Lung (tissue), 12 donors: ENCODE results near the gene NCOA1. TPM values are rescaled to one million over a fixed set of nuclear protein-coding genes. Genes with fewer than 3 reads are reported as not detected.
"Not testable (repeated sequence)": the region's sequence is repeated elsewhere in the genome, so short reads cannot be mapped to it uniquely, and the experiment has no call there.

ENCODE experiments used
- ATAC-seq: fragments of 200-7000 bp; cut with Tn5 transposase; one replicate; pipeline ENCODE4 v1.9.1; 2020; ENCODE audit warnings: moderate number of reproducible peaks; ENCODE audit not compliant: insufficient read depth, low FRiP score
- DNase-seq, 3 donors: peaks; one replicate each; pipeline ENCODE4 v3.0.0-alpha.2; 2013 to 2017
- H3K27ac ChIP-seq, 2 donors: one replicate each; pipeline ENCODE4 v1.5.1; 2013; ENCODE audit warnings: mild to moderate bottlenecking in 2 of 2, moderate library complexity in 2 of 2, control low read depth in 1 of 2, inconsistent platforms in 1 of 2, low read depth in 1 of 2, low read length in 1 of 2
- H3K27me3 ChIP-seq, 3 donors: one replicate each; pipeline ENCODE4 v1.5.1; 2013; ENCODE audit warnings: low read length in 2 of 3; ENCODE audit not compliant: control insufficient read depth in 3 of 3, insufficient read depth in 3 of 3
- H3K36me3 ChIP-seq, 4 donors: one replicate each; pipeline ENCODE4 v1.5.1; 2013; ENCODE audit warnings: low read length in 4 of 4, mild to moderate bottlenecking in 1 of 4, moderate library complexity in 1 of 4; ENCODE audit not compliant: control insufficient read depth in 4 of 4, insufficient read depth in 4 of 4
- H3K4me1 ChIP-seq, 5 donors: one replicate each; pipeline ENCODE4 v1.5.1; 2013; ENCODE audit warnings: low read length in 5 of 5, mild to moderate bottlenecking in 2 of 5, moderate library complexity in 1 of 5; ENCODE audit not compliant: control insufficient read depth in 5 of 5, insufficient read depth in 5 of 5
- H3K4me3 ChIP-seq: one replicate; pipeline ENCODE4 v1.5.1; 2013; ENCODE audit warnings: mild to moderate bottlenecking, control low read depth, moderate library complexity
- H3K9ac ChIP-seq, 2 donors: one replicate each; pipeline ENCODE4 v1.5.1; 2013; ENCODE audit warnings: low read length in 2 of 2, control low read depth in 1 of 2; ENCODE audit not compliant: insufficient read depth in 1 of 2
- H3K9me3 ChIP-seq, 4 donors: one replicate each; pipeline ENCODE4 v1.5.1; 2013; ENCODE audit warnings: low read length in 3 of 4, mild to moderate bottlenecking in 1 of 4, moderate library complexity in 1 of 4; ENCODE audit not compliant: control insufficient read depth in 4 of 4, insufficient read depth in 3 of 4
- WGBS, 2 donors: extraction: QIAGEN DNeasy Blood & Tissue Kit; methylation state at CpG; one replicate each; pipeline ENCODE4 v1.1.7; 2013; 5-methylcytosine and 5-hydroxymethylcytosine counted together
- polyA plus RNA-seq, 2 donors: library from polyadenylated mRNA; stranded (reverse); fragments of 200-250 nt; gene quantifications; one replicate each; pipeline ENCODE4 v1.2.1, GENCODE V29; 2013
- total RNA-seq, 2 donors: library from RNA; depleted of rRNA in 1 of 2; stranded (reverse); fragments of >200 nt in 1 of 2; gene quantifications; one replicate each; pipeline ENCODE4 v1.2.1, GENCODE V29; 2014 to 2021
- TF ChIP-seq, protein P1 (sequence below): IDR thresholded peaks from 2 replicates; pipeline ENCODE4 v1.5.1; 2012; ENCODE audit warnings: mild to moderate bottlenecking; ENCODE audit errors: control extremely low read depth, extremely low read depth
- donor health status: control.
- donor health status: control.
- donor health status: Bipolar disorder and iron deficiency.
- donor health status: healthy.
- donor health status: DM: yes; HTN: yes; CAD: no.

Gene NCOA1
- total and polyA plus RNA-seq, 4 donors, result 8.3 to 123 (median 27.3) TPM

DNA sequence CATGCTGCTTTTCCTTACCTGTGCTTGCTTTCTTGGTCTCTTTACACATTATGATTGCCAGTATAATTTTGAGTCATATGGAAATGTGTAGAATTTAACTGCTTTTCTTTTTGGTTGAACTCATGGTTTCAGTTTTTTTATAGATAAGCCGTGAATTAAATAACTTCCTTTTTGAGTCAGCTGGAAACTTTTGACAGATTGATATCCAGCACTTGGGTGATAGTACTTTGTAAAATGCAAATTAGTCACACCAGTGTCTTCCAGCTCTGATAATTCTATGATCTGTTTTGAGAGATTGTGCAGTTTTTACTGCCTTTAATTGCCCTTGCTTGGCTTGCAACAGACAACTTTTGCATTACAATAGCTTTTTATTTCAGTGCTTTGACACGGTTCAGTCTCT is 86.4 kb downstream of the NCOA1 start:
- H3K36me3 ChIP-seq, result peaks cover 0 to 1% (median 0%) of the 10 kb centered on the region in 4 donors
- H3K4me3 ChIP-seq, result no peak overlapping the region
- H3K9ac ChIP-seq, result no peak overlapping the region
- H3K4me1 ChIP-seq, result peaks cover 0 to 28% (median 1%) of the 10 kb centered on the region in 5 donors
- no peak for DNase-seq
- ATAC-seq, result no peak
- H3K27me3 ChIP-seq, result no peaks in the 10 kb centered on the region
- H3K27ac ChIP-seq, result no peak overlapping the region
- TF ChIP-seq, protein P1, sequence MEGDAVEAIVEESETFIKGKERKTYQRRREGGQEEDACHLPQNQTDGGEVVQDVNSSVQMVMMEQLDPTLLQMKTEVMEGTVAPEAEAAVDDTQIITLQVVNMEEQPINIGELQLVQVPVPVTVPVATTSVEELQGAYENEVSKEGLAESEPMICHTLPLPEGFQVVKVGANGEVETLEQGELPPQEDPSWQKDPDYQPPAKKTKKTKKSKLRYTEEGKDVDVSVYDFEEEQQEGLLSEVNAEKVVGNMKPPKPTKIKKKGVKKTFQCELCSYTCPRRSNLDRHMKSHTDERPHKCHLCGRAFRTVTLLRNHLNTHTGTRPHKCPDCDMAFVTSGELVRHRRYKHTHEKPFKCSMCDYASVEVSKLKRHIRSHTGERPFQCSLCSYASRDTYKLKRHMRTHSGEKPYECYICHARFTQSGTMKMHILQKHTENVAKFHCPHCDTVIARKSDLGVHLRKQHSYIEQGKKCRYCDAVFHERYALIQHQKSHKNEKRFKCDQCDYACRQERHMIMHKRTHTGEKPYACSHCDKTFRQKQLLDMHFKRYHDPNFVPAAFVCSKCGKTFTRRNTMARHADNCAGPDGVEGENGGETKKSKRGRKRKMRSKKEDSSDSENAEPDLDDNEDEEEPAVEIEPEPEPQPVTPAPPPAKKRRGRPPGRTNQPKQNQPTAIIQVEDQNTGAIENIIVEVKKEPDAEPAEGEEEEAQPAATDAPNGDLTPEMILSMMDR, result no peak
- 54 to 61% methylated on average over 2 of the region's 2 CpGs for WGBS, 2 donors
- H3K9me3 ChIP-seq, result peaks cover 0 to 1% (median 0%) of the 10 kb centered on the region in 4 donors

DNA sequence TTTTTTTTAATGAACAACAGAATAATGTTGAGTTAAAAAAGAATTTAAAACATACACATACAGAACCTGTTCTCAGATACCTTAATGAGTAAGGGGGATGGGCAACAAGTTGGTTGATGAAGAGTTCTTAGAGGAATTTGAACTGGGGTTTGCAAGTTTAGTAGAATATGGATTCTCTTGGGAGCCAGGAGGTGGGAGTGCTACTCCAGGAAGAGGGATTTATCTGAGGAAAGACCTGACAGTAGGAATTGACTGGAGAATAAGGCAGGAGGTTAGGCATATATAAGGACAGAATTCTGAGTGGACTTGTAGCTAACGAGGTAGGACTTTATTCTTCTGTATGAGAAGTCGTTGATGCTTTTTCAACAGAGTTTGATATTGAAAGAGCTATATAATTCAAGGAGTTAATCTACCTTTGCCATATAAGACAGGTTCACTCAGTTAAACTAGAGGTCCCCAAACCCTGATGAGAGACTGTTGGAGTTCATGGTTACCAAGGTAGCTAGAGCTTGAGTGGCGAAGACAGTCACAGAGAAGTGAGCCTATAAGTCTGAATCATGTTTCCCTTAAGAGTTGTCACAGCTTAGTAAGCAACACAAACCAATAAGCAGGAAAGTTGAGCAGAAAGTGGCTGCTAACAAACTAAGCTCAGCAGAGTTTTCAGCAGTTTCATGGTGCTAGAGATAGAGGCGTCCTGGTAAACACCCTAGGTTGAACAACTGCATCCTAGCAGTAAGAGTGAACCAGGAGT is 88.2 kb downstream of the NCOA1 start:
- DNase-seq, result no peak
- Histone ChIP-seq H3K27me3 (no peaks in the 10 kb centered on the region), H3K9ac (no peak overlapping the region), H3K4me1 (peaks cover 0 to 28% (median 1%) of the 10 kb centered on the region in 5 donors), H3K27ac (no peak overlapping the region), H3K9me3 (peaks cover 0 to 1% (median 0%) of the 10 kb centered on the region in 4 donors), H3K36me3 (peaks cover 0 to 1% (median 0%) of the 10 kb centered on the region in 4 donors), H3K4me3 (no peak overlapping the region)
- TF ChIP-seq, protein P1, result no peak
- 95 to 97% methylated on average over 4 of the region's 4 CpGs for WGBS, 2 donors
- no peak for ATAC-seq

DNA sequence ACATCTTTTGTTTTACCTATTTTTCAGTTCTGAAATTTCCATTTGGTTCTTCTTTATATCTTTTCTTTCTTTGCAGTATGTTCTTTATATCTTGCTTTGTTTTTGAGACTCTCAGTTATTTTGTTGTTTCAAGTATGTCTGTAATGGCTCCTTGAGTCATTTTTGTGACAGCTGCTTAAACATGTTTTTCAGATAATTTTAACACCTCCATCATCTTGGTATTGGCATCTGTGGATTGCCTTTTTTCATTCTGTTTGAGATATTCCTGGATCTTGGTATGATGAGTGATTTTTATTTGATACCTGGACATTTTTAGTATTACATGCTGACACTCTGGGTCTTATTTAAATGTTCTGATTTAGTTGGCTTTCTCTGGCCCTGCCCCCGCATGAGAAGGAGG is 89.5 kb downstream of the NCOA1 start:
- TF ChIP-seq, protein P1, result no peak
- H3K36me3 ChIP-seq, result peaks cover 0 to 1% (median 0%) of the 10 kb centered on the region in 4 donors
- 98 to 100% methylated on average over 1 of the region's 1 CpG for WGBS, 2 donors
- H3K9ac ChIP-seq, result no peak overlapping the region
- no peaks in the 10 kb centered on the region for H3K27me3 ChIP-seq
- peaks cover 0 to 28% (median 1%) of the 10 kb centered on the region in 5 donors for H3K4me1 ChIP-seq
- H3K9me3 ChIP-seq, result peaks cover 0 to 1% (median 0%) of the 10 kb centered on the region in 4 donors
- ATAC-seq, result no peak
- H3K27ac ChIP-seq, result no peak overlapping the region
- no peak overlapping the region for H3K4me3 ChIP-seq
- no peak for DNase-seq

DNA sequence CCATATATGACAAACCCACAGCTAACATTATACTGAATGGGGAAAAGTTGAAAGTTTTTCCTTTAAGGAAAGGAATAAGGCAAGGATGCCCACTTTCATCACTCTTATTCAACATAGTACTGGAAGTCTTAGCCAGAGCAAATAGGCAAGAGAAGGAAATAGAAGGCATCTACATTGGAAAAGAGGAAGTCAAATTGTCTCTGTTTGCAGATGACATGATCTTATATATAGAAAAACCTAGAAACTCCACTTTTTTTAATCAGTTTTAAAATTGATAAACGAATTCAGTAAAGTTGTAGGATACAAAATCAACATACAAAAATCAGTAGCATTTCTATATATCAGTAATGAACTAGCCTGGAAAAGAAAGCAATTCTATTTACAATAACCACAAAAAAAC is 90.9 kb downstream of the NCOA1 start:
- not testable (repeated sequence) for H3K4me3 ChIP-seq, H3K36me3 ChIP-seq, ATAC-seq, H3K9me3 ChIP-seq, DNase-seq, H3K27ac ChIP-seq, H3K27me3 ChIP-seq, H3K9ac ChIP-seq
- peaks cover 0 to 21% (median 1%) of the 10 kb centered on the region in 5 donors for H3K4me1 ChIP-seq
- 93 to 98% methylated on average over 1 of the region's 1 CpG for WGBS, 2 donors
